ENCODE measurements around the gene PRSS56. TPM values are rescaled to one million over a fixed set of nuclear protein-coding genes. Genes with fewer than 3 reads are reported as not detected.

The PRSS56 gene
- total and polyA plus RNA-seq, 7 donors = 0.82 to 5.0 (median 2.4) TPM

DNA sequence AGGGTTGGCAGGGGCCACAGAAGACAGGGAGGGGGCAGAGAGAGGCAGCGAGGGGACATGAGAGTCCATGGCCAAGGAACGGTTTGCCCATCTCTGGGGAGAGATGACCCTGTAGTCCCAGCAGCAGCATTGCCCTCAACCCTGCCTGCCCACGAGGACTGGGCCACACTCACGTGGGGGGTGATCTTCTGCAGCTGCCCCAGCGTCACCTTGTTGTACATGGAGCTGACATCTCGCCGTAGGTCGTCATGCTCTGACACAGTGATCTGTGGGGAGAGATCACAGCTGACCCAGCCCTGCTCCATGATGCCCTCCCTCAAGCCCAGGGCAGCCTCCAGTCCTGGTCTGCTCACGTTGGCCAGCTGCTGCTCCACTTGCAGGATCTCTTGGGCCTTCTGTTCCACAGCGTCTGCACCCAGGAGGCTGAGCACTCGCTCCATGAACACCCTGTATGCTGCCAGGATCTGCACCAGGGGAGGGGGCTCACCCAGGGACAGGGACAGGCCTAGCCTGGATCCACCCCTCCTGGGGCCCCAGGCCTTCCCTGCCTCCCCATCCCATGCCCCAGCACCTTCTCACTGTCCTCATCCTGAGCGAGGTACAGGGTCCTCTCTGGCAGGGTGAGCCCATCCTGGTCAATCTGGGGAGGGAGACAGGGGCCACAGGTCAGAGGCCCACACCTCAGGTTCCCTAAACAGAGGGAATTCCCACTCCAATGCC lies 35.4 kb upstream of the PRSS56 start:
- Histone ChIP-seq H3K27me3 (ENCODE audit: insufficient read depth in 3 of 3, low read length in 2 of 3) (peaks cover 0 to 58% (median 21%) of the 10 kb centered on the region in 3 donors), H3K4me1 (no peaks in the 10 kb centered on the region), H3K27ac (no peak overlapping the region), H3K4me3 (no peak overlapping the region), H3K9me3 (no peaks in the 10 kb centered on the region), H3K36me3 (ENCODE audit: insufficient read depth in 1 of 2, low read depth in 1 of 2) (no peaks in the 10 kb centered on the region)
- DNase-seq = peak in 1 of 2 donors; percentile 40
- WGBS, 3 donors = 81 to 85% (median 82%) methylated on average over 10 to 12 of the region's 12 CpGs
- TF ChIP-seq, protein P1, sequence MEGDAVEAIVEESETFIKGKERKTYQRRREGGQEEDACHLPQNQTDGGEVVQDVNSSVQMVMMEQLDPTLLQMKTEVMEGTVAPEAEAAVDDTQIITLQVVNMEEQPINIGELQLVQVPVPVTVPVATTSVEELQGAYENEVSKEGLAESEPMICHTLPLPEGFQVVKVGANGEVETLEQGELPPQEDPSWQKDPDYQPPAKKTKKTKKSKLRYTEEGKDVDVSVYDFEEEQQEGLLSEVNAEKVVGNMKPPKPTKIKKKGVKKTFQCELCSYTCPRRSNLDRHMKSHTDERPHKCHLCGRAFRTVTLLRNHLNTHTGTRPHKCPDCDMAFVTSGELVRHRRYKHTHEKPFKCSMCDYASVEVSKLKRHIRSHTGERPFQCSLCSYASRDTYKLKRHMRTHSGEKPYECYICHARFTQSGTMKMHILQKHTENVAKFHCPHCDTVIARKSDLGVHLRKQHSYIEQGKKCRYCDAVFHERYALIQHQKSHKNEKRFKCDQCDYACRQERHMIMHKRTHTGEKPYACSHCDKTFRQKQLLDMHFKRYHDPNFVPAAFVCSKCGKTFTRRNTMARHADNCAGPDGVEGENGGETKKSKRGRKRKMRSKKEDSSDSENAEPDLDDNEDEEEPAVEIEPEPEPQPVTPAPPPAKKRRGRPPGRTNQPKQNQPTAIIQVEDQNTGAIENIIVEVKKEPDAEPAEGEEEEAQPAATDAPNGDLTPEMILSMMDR (IDR thresholded peaks at IDR 0.05) = no peak
- intact Hi-C loops (cut with DNase I) = no loop called here
- ATAC-seq = no peak

DNA sequence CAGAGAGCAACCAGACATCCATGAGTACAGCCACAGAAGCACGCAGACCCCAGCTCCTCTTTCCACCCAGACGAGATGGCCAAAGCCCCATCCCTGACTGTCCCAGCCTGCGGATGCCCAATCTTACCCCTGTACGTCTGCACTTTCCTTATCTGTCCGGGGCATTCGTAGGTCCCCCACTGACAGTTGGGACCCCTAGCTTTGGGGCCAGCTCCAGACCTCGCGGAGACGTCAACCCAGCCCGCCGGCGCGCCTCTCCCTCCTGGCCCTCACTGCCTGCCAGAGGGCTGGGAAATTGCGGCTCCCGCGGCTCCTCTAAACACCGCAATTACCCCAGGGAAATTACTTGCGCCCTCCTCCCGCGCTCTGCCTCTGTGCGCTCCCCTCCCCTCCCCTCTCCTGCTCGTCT lies 34.8 kb upstream of the PRSS56 start:
- peaks cover 0 to 59% (median 22%) of the 10 kb centered on the region in 3 donors for H3K27me3 ChIP-seq (ENCODE audit: insufficient read depth in 3 of 3, low read length in 2 of 3)
- ATAC-seq = no peak

DNA sequence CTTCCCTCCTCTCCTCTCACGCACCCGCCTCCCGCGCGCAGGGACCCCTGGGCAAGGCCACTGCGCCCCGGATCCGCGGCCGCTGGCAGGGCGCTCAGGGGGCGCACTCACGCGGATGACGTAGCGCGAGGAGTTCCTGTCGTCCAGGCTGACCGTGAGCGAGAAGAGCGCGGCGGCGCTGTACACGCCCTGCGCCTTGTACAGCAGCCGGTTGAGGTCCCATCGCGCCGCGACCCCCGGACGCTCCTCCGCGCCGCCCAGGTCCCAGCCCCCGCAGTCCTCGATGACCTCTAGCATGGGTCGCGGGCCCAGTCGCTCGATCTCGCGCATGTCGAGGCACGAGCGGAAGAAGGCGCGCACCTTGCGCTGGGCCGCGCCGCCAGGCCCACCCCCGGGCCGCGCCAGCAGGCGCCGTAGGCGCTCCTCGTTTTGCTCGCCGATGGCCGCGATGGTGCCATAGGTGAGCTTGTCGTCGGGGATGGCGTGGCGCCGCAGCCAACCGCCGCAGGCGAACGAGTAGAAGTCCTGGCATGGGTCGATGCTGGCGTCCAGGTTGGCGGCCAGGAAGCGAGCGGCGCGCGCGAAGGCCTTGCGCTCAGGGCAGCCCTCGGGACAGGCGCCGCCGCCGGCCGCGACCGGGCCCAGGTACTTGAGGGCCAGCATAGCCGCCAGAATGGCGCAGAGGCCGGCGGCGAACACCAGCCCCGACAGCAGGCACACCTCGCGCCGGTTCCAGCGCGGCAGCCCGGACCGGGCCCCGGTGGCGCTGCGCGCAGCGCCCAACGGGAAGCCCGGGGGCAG lies 34.2 kb upstream of the PRSS56 start:
- ATAC-seq (no peak), DNase-seq (peak in 1 of 2 donors; percentile 46)
- WGBS, 3 donors = 2 to 4% (median 3%) methylated on average over 92 to 111 of the region's 111 CpGs
- no peaks in the 10 kb centered on the region for H3K4me1 ChIP-seq
- no peak overlapping the region for H3K4me3 ChIP-seq
- no peak overlapping the region for H3K27ac ChIP-seq
- intact Hi-C loops (cut with DNase I) = loop anchor here in 1 of 2 donors (2.0 kb wide), 1 partner anchor 37 kb away; no protein-coding TSS in a partner anchor
- TF ChIP-seq, protein P1 (IDR thresholded peaks at IDR 0.05) = no peak
- no peaks in the 10 kb centered on the region for H3K36me3 ChIP-seq (ENCODE audit: insufficient read depth in 1 of 2, low read depth in 1 of 2)
- H3K9me3 ChIP-seq = no peaks in the 10 kb centered on the region
- peaks cover 0 to 59% (median 23%) of the 10 kb centered on the region in 3 donors for H3K27me3 ChIP-seq (ENCODE audit: insufficient read depth in 3 of 3, low read length in 2 of 3)

More for the DNA sequence above, 34.8 kb upstream of the PRSS56 start:
- H3K4me3 ChIP-seq = no peak overlapping the region
- intact Hi-C loops (cut with DNase I) = no loop called here
- H3K9me3 ChIP-seq = no peaks in the 10 kb centered on the region
- no peaks in the 10 kb centered on the region for H3K36me3 ChIP-seq (ENCODE audit: insufficient read depth in 1 of 2, low read depth in 1 of 2)
- WGBS, 3 donors = 11 to 13% (median 11%) methylated on average over 21 to 22 of the region's 22 CpGs
- no peak for DNase-seq
- TF ChIP-seq, protein P1 (IDR thresholded peaks at IDR 0.05) = no peak
- H3K27ac ChIP-seq = no peak overlapping the region
- no peaks in the 10 kb centered on the region for H3K4me1 ChIP-seq

DNA sequence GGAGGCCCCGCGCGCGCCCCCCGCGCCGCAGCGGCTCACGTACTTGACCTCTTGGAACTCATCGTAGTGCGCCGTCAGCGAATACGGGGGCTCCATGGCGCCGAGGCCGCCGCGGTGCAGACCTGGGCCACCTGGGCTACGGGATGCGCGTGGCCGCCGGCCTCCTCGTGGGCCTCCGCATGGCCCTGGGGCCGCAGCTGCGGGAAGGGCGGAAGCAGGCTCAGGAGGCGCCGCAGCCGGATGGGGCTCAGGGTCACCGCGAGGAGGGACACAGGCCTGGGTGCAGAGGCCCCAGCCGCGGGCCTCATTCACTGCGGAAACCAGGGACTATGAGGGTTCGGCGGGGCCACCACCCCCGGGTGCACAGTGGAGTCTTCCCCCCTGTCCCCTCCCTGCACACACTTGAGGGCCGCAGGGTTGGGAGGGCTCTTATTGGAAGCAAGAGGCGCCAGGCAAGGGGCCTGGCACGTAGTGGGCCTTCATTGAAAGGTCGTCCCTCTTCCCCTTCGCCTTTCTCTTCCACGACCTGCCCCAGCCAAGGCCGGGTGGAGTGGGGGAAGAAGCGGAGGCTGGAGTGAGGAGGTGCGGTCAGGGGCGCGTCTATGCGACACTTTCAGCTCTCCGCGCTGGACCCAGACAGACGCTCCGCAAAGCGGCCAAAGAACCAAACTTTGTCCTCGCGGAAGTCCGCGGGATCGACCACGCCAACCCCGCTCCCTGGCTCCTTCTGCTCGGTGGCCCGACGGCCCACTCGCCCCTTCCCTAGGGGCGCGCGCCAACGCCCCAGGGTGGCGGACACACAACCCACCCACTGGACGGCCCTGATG lies 33.4 kb upstream of the PRSS56 start:
- intact Hi-C loops (cut with DNase I) = loop anchor here in 1 of 2 donors (2.0 kb wide), 1 partner anchor 36 kb away; no protein-coding TSS in a partner anchor
- H3K4me1 ChIP-seq = no peaks in the 10 kb centered on the region
- TF ChIP-seq, protein P1 (IDR thresholded peaks at IDR 0.05) = no peak
- DNase-seq (peak in 1 of 2 donors; percentile 49), ATAC-seq (no peak)
- no peaks in the 10 kb centered on the region for H3K9me3 ChIP-seq
- WGBS, 3 donors = 2 to 4% (median 4%) methylated on average over 52 to 74 of the region's 74 CpGs
- H3K27me3 ChIP-seq (ENCODE audit: insufficient read depth in 3 of 3, low read length in 2 of 3) = peaks cover 0 to 59% (median 23%) of the 10 kb centered on the region in 3 donors
- H3K27ac ChIP-seq = no peak overlapping the region
- peak overlapping the region; percentile 47 for H3K4me3 ChIP-seq
- no peaks in the 10 kb centered on the region for H3K36me3 ChIP-seq (ENCODE audit: insufficient read depth in 1 of 2, low read depth in 1 of 2)

Measured in psoas muscle (tissue), 8 donors.